ENCODE results near the gene GZMB.

- TF ChIP-seq CTCF (IDR thresholded peaks at IDR 0.05) (no peak), POLR2A (IDR thresholded peaks at IDR 0.05) (no peak)
Observed at GRCh38 chr14:24633353-24633752, 637 bp downstream of the GZMB start.

All from Peyer's patch (tissue), 4 donors.